ENCODE measurements around the gene EFHB. TPM values are rescaled to one million over a fixed set of nuclear protein-coding genes. Genes with fewer than 3 reads are reported as not detected.

The EFHB gene
- total RNA-seq, 1 experiment from 2014 or later: not detected

DNA sequence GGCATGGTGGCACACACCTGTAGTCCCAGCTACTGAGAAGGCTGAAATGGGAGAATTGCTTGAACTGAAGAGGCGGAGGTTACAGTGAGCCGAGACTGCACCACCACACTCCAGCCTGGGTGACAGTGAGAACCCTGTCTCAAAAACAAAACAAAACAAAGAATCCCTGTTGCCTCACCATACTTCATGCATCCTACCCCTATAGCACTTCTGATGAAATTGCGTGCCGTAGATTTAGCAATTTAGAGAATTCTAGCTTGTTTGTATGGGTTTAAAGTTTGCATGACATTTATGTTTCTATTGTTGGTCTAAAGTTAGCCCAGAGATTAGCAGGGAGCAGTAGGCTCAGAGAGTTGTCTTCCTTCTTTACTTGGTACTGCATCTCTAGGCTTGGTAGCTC lies 20.7 kb upstream of the EFHB start:
- Mint-ChIP-seq H3K27ac (ENCODE audit: unreplicated experiment) (no peak overlapping the region), H3K9me3 (ENCODE audit: low read depth, unreplicated experiment) (no peaks in the 10 kb centered on the region), H3K4me1 (ENCODE audit: low read depth, unreplicated experiment) (peaks cover 8% of the 10 kb centered on the region), H3K27me3 (ENCODE audit: unreplicated experiment) (no peaks in the 10 kb centered on the region), H3K36me3 (ENCODE audit: insufficient read depth, unreplicated experiment) (peaks cover 28% of the 10 kb centered on the region), H3K4me3 (ENCODE audit: low read depth, unreplicated experiment) (no peak overlapping the region)
- BruUV-seq (replicated peaks): no TSS peak
- no peak for DNase-seq
- CTCF ChIA-PET: interaction anchor here (0.8 kb wide), 1 partner anchor 185 kb away, joined by 3 read pairs; no protein-coding TSS in a partner anchor
- intact Hi-C loops (cut with micrococcal nuclease; ENCODE audit: unreplicated experiment): no loop called here
- TF ChIP-seq, protein P1, sequence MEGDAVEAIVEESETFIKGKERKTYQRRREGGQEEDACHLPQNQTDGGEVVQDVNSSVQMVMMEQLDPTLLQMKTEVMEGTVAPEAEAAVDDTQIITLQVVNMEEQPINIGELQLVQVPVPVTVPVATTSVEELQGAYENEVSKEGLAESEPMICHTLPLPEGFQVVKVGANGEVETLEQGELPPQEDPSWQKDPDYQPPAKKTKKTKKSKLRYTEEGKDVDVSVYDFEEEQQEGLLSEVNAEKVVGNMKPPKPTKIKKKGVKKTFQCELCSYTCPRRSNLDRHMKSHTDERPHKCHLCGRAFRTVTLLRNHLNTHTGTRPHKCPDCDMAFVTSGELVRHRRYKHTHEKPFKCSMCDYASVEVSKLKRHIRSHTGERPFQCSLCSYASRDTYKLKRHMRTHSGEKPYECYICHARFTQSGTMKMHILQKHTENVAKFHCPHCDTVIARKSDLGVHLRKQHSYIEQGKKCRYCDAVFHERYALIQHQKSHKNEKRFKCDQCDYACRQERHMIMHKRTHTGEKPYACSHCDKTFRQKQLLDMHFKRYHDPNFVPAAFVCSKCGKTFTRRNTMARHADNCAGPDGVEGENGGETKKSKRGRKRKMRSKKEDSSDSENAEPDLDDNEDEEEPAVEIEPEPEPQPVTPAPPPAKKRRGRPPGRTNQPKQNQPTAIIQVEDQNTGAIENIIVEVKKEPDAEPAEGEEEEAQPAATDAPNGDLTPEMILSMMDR (IDR thresholded peaks at IDR 0.05; ENCODE audit: unreplicated experiment): no peak

DNA sequence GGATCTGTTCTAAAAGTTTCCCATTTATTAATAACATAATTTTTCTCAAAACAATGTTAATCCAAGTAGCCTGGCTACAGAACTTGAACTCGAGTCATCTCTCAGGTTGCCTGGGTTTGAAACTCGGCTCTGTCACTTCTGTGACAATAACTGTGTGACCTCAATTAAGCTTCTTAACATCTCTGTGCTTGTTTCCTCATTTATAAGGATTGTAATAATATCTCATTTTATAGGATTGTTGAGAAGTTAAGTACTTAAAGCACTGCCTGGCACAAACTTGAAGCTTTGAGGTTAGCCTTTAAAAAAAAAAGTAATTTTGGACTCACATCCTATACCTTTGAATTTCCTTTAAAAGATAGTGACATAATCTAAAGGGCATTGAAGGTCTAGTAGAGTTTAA lies 16.3 kb upstream of the EFHB start:
- no TSS peak for BruUV-seq (replicated peaks)
- Mint-ChIP-seq H3K27ac (ENCODE audit: unreplicated experiment) (no peak overlapping the region), H3K9me3 (ENCODE audit: low read depth, unreplicated experiment) (no peaks in the 10 kb centered on the region), H3K36me3 (ENCODE audit: insufficient read depth, unreplicated experiment) (peaks cover 66% of the 10 kb centered on the region), H3K4me3 (ENCODE audit: low read depth, unreplicated experiment) (no peak overlapping the region), H3K27me3 (ENCODE audit: unreplicated experiment) (no peaks in the 10 kb centered on the region), H3K4me1 (ENCODE audit: low read depth, unreplicated experiment) (peaks cover 11% of the 10 kb centered on the region)
- DNase-seq: no peak
- CTCF ChIA-PET: interaction anchor here (0.9 kb wide), 1 partner anchor 61 kb away, joined by 3 read pairs; no protein-coding TSS in a partner anchor
- TF ChIP-seq, protein P1 (IDR thresholded peaks at IDR 0.05; ENCODE audit: unreplicated experiment): no peak
- intact Hi-C loops (cut with micrococcal nuclease; ENCODE audit: unreplicated experiment): loop anchor here (1.0 kb wide), 1 partner anchor 52 kb away; no protein-coding TSS in a partner anchor

DNA sequence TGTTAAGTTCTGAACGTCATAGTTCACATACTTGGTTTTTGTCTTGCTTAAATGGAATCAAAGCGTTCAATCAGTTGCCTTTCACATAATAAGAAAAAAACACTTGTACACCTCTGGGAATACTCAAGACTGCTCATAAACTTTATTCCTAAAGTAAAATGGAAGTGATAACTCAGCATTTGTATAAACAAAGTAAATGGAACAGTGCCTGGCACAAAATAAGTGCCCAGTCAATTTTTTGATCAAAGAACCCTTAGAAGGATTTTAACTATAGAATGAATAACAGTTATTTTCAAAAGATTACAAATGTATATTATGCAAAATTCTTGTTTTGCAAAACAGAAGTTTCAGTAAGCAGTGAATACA lies 14.2 kb upstream of the EFHB start:
- H3K27ac Mint-ChIP-seq (ENCODE audit: unreplicated experiment): peak overlapping the region; percentile 72
- no TSS peak for BruUV-seq (replicated peaks)
- H3K4me1 Mint-ChIP-seq (ENCODE audit: low read depth, unreplicated experiment): peaks cover 21% of the 10 kb centered on the region
- no peaks in the 10 kb centered on the region for H3K27me3 Mint-ChIP-seq (ENCODE audit: unreplicated experiment)
- DNase-seq: no peak
- CTCF ChIA-PET: interaction anchor here (0.8 to 1.1 kb wide), 4 partner anchors 9 to 76 kb away, joined by 3 to 5 read pairs (median 4); no protein-coding TSS in a partner anchor
- H3K9me3 Mint-ChIP-seq (ENCODE audit: low read depth, unreplicated experiment): no peaks in the 10 kb centered on the region
- peak overlapping the region; percentile 77 for H3K4me3 Mint-ChIP-seq (ENCODE audit: low read depth, unreplicated experiment)
- peaks cover 56% of the 10 kb centered on the region for H3K36me3 Mint-ChIP-seq (ENCODE audit: insufficient read depth, unreplicated experiment)
- TF ChIP-seq, protein P1 (IDR thresholded peaks at IDR 0.05; ENCODE audit: unreplicated experiment): no peak
- intact Hi-C loops (cut with micrococcal nuclease; ENCODE audit: unreplicated experiment): loop anchor here (5.0 to 10.0 kb wide), 2 partner anchors 89 to 237 kb away; partner anchors contain the start of gene SGO1

DNA sequence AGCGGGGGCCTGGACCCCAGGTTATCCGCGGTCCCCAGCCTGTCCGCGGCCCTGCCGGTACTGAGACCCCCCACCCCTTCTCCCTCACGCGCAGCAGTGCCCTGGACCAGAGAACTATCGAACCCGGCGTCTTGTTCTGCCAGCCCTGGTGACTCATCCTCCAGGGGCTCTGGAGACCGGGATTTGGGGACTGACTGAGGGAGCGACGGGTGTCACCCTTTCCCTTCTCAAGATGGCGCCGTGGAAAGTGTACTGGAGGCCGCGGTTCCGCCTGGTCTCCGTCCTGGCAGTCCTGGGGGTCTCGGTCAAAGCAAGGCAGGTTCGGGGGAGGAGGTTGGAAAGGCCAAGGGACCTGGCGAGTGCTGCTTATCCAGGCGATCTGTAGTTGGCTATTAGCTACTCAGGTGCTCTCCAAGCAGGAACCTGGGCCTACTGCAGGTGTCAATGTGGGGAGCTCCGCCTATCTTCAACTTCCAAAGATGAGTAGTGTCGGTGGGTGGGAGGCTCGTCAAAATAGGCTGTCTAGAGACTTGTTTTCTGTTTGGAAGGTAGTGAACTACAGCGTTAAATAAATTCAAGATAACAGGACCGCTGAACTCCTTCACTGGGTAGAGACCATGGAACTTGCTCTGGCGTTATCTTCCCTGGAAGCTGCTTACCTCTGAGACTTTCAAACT lies 13.7 kb upstream of the EFHB start:
- no peaks in the 10 kb centered on the region for H3K27me3 Mint-ChIP-seq (ENCODE audit: unreplicated experiment)
- intact Hi-C loops (cut with micrococcal nuclease; ENCODE audit: unreplicated experiment): loop anchor here (2.0 to 10.0 kb wide), 3 partner anchors 59 to 237 kb away; partner anchors contain the start of gene SGO1
- TSS peak; percentile 57 for BruUV-seq (replicated peaks)
- CTCF ChIA-PET: interaction anchor here (0.8 to 1.1 kb wide), 4 partner anchors 10 to 76 kb away, joined by 3 to 5 read pairs (median 4); no protein-coding TSS in a partner anchor
- H3K4me3 Mint-ChIP-seq (ENCODE audit: low read depth, unreplicated experiment): peak overlapping the region; percentile 77
- TF ChIP-seq, protein P1 (IDR thresholded peaks at IDR 0.05; ENCODE audit: unreplicated experiment): no peak
- peak overlapping the region; percentile 72 for H3K27ac Mint-ChIP-seq (ENCODE audit: unreplicated experiment)
- peak; percentile 52 for DNase-seq
- H3K4me1 Mint-ChIP-seq (ENCODE audit: low read depth, unreplicated experiment): peaks cover 21% of the 10 kb centered on the region
- peaks cover 56% of the 10 kb centered on the region for H3K36me3 Mint-ChIP-seq (ENCODE audit: insufficient read depth, unreplicated experiment)
- no peaks in the 10 kb centered on the region for H3K9me3 Mint-ChIP-seq (ENCODE audit: low read depth, unreplicated experiment)

Data from Calu3 (cell line).